Vagina (tissue), 2 donors: ENCODE results near the gene DPYD.

Experiments used
- CTCF ChIP-seq, 3 experiments: fragments of 450-650 bp in 2 of 3; fragments of 200-600 bp in 1 of 3; sonication (generic) in 1 of 3; IDR thresholded peaks; one replicate each; pipeline ENCODE4 v1.5.1; 2017 to 2019; ENCODE audit warnings: antibody characterized with exemption in 3 of 3, mild to moderate bottlenecking in 2 of 3, moderate library complexity in 2 of 3
- POLR2A ChIP-seq, 2 donors: fragments of 450-650 bp; IDR thresholded peaks; one replicate each; pipeline ENCODE4 v1.6.1; 2017; ENCODE audit warnings: antibody characterized with exemption in 2 of 2, mild to moderate bottlenecking in 2 of 2, moderate library complexity in 2 of 2
- POLR2AphosphoS5 ChIP-seq, 2 donors: sonication (generic); formaldehyde crosslinking; IDR thresholded peaks; one replicate each; pipeline ENCODE4 v1.9.0; 2017; ENCODE audit warnings: antibody characterized with exemption in 2 of 2, mild to moderate bottlenecking in 2 of 2, low read depth in 1 of 2; ENCODE audit not compliant: insufficient read depth in 1 of 2

GRCh38 chr1:97845805-97846204 is 75.0 kb downstream of the DPYD start:
- TF ChIP-seq CTCF (IDR thresholded peaks at IDR 0.05) (no peak), POLR2AphosphoS5 (IDR thresholded peaks at IDR 0.05; ENCODE audit: insufficient read depth in 1 of 2, low read depth in 1 of 2) (no peak), POLR2A (IDR thresholded peaks at IDR 0.05) (no peak)
